B cell (primary cell): ENCODE results near the gene MYO1B.

Source experiments
- EZH2 ChIP-seq: IDR thresholded peaks from 2 replicates; pipeline ENCODE4 v1.6.1; 2012; ENCODE audit warnings: borderline replicate concordance, low read depth, mild to moderate bottlenecking, moderate library complexity, low read length; ENCODE audit not compliant: insufficient read depth, poor library complexity, severe bottlenecking
- TF ChIP-seq, protein P1 (sequence below): fragments of 200-600 bp; IDR thresholded peaks from one replicate; pipeline ENCODE4 v1.8.0; 2022; ENCODE audit warnings: antibody characterized with exemption, mild to moderate bottlenecking

- no peak for TF ChIP-seq EZH2
- TF ChIP-seq, protein P1, sequence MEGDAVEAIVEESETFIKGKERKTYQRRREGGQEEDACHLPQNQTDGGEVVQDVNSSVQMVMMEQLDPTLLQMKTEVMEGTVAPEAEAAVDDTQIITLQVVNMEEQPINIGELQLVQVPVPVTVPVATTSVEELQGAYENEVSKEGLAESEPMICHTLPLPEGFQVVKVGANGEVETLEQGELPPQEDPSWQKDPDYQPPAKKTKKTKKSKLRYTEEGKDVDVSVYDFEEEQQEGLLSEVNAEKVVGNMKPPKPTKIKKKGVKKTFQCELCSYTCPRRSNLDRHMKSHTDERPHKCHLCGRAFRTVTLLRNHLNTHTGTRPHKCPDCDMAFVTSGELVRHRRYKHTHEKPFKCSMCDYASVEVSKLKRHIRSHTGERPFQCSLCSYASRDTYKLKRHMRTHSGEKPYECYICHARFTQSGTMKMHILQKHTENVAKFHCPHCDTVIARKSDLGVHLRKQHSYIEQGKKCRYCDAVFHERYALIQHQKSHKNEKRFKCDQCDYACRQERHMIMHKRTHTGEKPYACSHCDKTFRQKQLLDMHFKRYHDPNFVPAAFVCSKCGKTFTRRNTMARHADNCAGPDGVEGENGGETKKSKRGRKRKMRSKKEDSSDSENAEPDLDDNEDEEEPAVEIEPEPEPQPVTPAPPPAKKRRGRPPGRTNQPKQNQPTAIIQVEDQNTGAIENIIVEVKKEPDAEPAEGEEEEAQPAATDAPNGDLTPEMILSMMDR: no peak
Observed at GRCh38 chr2:191439481-191439880, 194.3 kb downstream of the MYO1B start.
